Neural progenitor cell (in vitro differentiated cells): Measurements from ENCODE around the gene CPLX3.

Experiments
- CTCF ChIP-seq: fragments of 200-600 bp; sonication (generic); IDR thresholded peaks from 2 replicates; pipeline ENCODE4 v1.5.1; 2017; ENCODE audit warnings: antibody characterized with exemption, mild to moderate bottlenecking
- EZH2phosphoT487 ChIP-seq: fragments of 200-600 bp; sonication (generic); IDR thresholded peaks from 2 replicates; pipeline ENCODE4 v1.6.1; 2017; ENCODE audit warnings: antibody characterized with exemption

GRCh38 chr15:74864296-74864695 is 37.9 kb downstream of the CPLX3 start:
- TF ChIP-seq EZH2phosphoT487 (no peak), CTCF (no peak)
